GM12873 (cell line): ENCODE data around the gene CREBBP.

Experiments used
- CTCF ChIP-seq: IDR thresholded peaks from 2 replicates; pipeline ENCODE4 v1.5.1; 2012; ENCODE audit warnings: low read depth, mild to moderate bottlenecking, moderate library complexity, low read length, control low read depth; ENCODE audit not compliant: insufficient read depth; ENCODE audit errors: missing control alignments

CREBBP gene

DNA sequence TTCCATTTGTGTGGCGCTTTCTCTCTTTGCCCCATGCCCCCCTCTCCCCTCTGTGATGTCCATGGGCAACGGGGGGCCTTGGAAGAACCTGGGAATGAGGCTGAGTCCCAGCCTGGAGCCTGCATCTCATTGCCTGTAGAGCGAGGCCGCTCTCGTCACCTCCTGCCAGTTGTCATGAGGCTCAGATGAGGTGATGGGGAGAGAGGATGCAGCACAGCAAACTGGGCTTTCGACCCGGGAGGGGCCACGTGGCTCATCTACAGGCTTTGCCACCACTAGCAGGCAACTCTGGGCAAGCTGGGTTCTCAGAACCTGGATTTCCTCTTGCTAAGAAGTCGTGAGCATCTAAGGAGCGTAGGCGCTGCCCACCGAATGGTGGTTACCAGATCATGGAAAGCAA is 31.9 kb upstream of the CREBBP start:
- no peak for TF ChIP-seq CTCF

GRCh38 chr16:3909791-3910583 is 29.5 kb upstream of the CREBBP start:
- TF ChIP-seq CTCF: no peak

DNA sequence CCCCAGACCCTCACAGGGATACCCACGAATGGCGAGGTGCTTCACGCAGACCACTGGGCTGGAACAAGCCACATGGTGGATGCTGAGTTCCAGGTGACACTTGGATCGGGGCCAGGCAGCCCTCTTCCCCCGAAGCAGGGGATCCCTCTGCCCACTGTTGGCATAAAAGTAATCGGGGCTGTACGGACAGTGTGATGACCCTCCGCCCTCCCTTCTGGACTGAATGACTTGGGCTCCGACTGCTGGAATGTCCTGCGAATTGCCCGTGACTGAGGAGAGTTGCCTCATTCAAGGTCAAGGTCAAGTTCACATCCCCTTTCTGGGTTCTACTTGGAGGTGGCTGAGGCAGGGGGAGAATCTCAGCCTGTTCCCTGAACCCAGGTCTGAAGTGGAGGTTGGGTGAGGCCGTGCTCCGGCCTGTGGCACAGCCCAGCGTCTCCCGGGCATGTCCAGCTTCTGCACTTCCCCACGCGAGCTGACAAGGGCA is 28.5 kb upstream of the CREBBP start:
- TF ChIP-seq CTCF: no peak

DNA sequence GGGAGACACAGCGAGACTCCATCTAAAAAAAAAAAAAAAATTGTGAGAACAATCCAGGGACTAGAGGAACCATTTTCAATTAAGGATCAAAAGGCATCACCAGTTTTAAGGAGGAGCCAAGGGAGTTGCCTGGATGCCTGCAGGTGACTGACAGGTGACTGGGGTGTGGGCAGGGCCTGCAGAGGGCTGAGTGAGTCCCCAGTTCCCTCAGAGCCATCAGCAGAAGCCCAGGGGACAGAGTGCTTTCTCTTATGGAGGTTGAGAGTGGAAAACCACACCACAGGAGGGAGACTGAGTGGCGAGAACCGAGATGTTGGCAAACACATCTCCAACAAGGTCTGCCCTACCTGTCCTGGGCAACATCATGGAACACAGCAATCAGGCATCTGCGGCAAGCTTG is 27.1 kb upstream of the CREBBP start:
- no peak for TF ChIP-seq CTCF

DNA sequence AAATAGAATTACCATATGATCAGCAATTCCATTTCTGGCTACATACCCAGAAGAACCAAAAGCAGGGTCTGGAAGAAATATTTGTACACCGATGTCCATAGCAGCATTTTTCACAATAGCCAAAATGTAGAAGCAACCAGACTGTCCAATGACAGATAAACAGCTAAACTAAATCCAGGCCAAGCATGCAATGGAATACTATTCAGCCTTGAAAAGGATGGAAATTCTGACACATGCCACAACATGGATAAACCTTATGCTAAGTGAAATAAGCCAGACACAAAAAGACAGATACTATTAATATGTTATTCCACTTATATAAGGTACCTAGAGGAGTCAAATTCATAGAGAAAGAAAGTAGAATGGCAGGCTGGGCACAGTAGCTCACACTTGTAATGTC is 25.9 kb upstream of the CREBBP start:
- TF ChIP-seq CTCF: no peak

- no peak for TF ChIP-seq CTCF
Observed at GRCh38 chr16:3904875-3905274, 24.4 kb upstream of the CREBBP start.

- no peak for TF ChIP-seq CTCF
Observed at GRCh38 chr16:3890091-3890490, 9.6 kb upstream of the CREBBP start.

GRCh38 chr16:3889059-3889458 is 8.5 kb upstream of the CREBBP start:
- TF ChIP-seq CTCF: no peak
